Activated CD8-positive, alpha-beta memory T cell treated with anti-CD3 and anti-CD28 coated beads for 48 hours (primary cell): ENCODE data around the gene RNU1-1.
"Not testable (repeated sequence)": the region's sequence is repeated elsewhere in the genome, so short reads cannot be mapped to it uniquely, and the experiment has no call there.

Experiments
- DNase-seq, 3 experiments: peaks; one replicate each; pipeline ENCODE4 v3.0.0-alpha.2; 2020; ENCODE audit warnings: low read depth in 2 of 3, low spot score in 2 of 3

The RNU1-1 gene

GRCh38 chr1:16514107-16515055 lies at the start of gene RNU1-1:
RNU1-1 (minus strand) TSS chr1:16514285.
- peak; percentile 57 to 73 (median 60) for DNase-seq

GRCh38 chr1:16561035-16561434 lies 47.0 kb upstream of the RNU1-1 start:
- not testable (repeated sequence) for DNase-seq

GRCh38 chr1:16560498-16560897 lies 46.4 kb upstream of the RNU1-1 start:
- DNase-seq = not testable (repeated sequence)

- not testable (repeated sequence) for DNase-seq
These were observed 45.6 kb upstream of the RNU1-1 start for GRCh38 chr1:16559688-16560087.

- not testable (repeated sequence) for DNase-seq
These were observed 42.9 kb upstream of the RNU1-1 start for GRCh38 chr1:16557034-16557433.

GRCh38 chr1:16553244-16553643 lies 39.2 kb upstream of the RNU1-1 start:
- not testable (repeated sequence) for DNase-seq

- DNase-seq = not testable (repeated sequence)
These were observed 36.3 kb upstream of the RNU1-1 start for GRCh38 chr1:16550212-16550918.

GRCh38 chr1:16549545-16549944 lies 35.5 kb upstream of the RNU1-1 start:
- DNase-seq = not testable (repeated sequence)

- not testable (repeated sequence) for DNase-seq
These were observed 33.6 kb upstream of the RNU1-1 start for GRCh38 chr1:16547502-16548241.

- peak; percentile 31 to 56 (median 54) for DNase-seq
These were observed 31.6 kb upstream of the RNU1-1 start for GRCh38 chr1:16545682-16546095.

GRCh38 chr1:16540421-16540893 lies 26.4 kb upstream of the RNU1-1 start:
- DNase-seq = not testable (repeated sequence)

GRCh38 chr1:16537528-16537927 lies 23.4 kb upstream of the RNU1-1 start:
- DNase-seq = not testable (repeated sequence)

- DNase-seq = not testable (repeated sequence)
These were observed 22.7 kb upstream of the RNU1-1 start for GRCh38 chr1:16536796-16537195.

- not testable (repeated sequence) for DNase-seq
These were observed 21.8 kb upstream of the RNU1-1 start for GRCh38 chr1:16535898-16536297.

- DNase-seq = not testable (repeated sequence)
These were observed 21.4 kb upstream of the RNU1-1 start for GRCh38 chr1:16535487-16535886.

- DNase-seq = peak; percentile 56 to 81 (median 60)
These were observed 20.9 kb upstream of the RNU1-1 start for GRCh38 chr1:16534829-16535456.

GRCh38 chr1:16534239-16534828 lies 20.2 kb upstream of the RNU1-1 start:
- not testable (repeated sequence) for DNase-seq

GRCh38 chr1:16532235-16532991 lies 18.3 kb upstream of the RNU1-1 start:
- DNase-seq = not testable (repeated sequence)

- not testable (repeated sequence) for DNase-seq
These were observed 14.3 kb upstream of the RNU1-1 start for GRCh38 chr1:16528338-16528737.
